Central memory CD8-positive, alpha-beta T cell (primary cell): ENCODE data around the gene PRR7.
"Not testable (repeated sequence)": the region's sequence is repeated elsewhere in the genome, so short reads cannot be mapped to it uniquely, and the experiment has no call there.

Experiments used
- ATAC-seq: fragments of 150-1000 bp; cut with Tn5 transposase; replicated peaks from 2 replicates; pipeline ENCODE4 v1.10.0; 2022; ENCODE audit warnings: mild to moderate bottlenecking, moderate FRiP score, moderate number of reproducible peaks; ENCODE audit not compliant: poor library complexity, severe bottlenecking; ENCODE audit errors: extremely low read depth
- DNase-seq, 2 donors: peaks; one replicate each; pipeline ENCODE4 v3.0.0; 2021; ENCODE audit warnings: low spot score in 2 of 2
- H3K27ac Mint-ChIP-seq: one replicate; pipeline ENCODE4 v1.8.0; 2022; ENCODE audit warnings: low read depth, mild to moderate bottlenecking, moderate library complexity, mixed read lengths
- H3K27me3 Mint-ChIP-seq: one replicate; pipeline ENCODE4 v1.8.0; 2022; ENCODE audit warnings: mixed read lengths
- H3K36me3 Mint-ChIP-seq: one replicate; pipeline ENCODE4 v1.8.0; 2022; ENCODE audit warnings: mild to moderate bottlenecking, moderate library complexity, mixed read lengths; ENCODE audit not compliant: insufficient read depth
- H3K4me1 Mint-ChIP-seq: one replicate; pipeline ENCODE4 v1.8.0; 2022; ENCODE audit warnings: mixed read lengths
- H3K4me3 Mint-ChIP-seq: one replicate; pipeline ENCODE4 v1.8.0; 2022; ENCODE audit warnings: mild to moderate bottlenecking, moderate library complexity, mixed read lengths
- H3K9me3 Mint-ChIP-seq: one replicate; pipeline ENCODE4 v1.8.0; 2022; ENCODE audit warnings: mixed read lengths

PRR7 gene

DNA sequence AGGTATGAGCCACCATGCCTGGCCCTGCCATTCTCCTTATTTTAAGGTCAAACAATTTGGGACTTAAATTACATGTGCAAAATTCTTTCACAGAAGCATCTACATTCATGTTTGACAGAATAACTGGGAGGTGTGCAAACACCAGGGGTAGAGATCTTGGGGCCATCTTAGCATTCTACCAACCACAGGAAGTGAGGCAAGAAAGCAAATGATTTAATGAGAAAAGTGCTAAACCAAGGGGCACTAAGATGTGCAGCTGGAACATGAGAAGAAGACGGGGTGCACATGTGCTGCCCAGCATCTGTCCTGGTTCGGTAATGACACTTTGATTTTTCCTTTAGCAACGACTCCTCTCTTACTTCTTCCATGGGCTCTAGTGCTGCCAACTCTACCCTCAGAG is 36.0 kb upstream of the PRR7 start:
- no peaks in the 10 kb centered on the region for H3K9me3 Mint-ChIP-seq
- H3K27ac Mint-ChIP-seq: peak overlapping the region; percentile 11
- H3K4me3 Mint-ChIP-seq: peak overlapping the region; percentile 27
- H3K36me3 Mint-ChIP-seq: peaks cover 11% of the 10 kb centered on the region
- DNase-seq: no peak
- H3K4me1 Mint-ChIP-seq: peaks cover 47% of the 10 kb centered on the region
- no peaks in the 10 kb centered on the region for H3K27me3 Mint-ChIP-seq
- peak; percentile 37 for ATAC-seq

GRCh38 chr5:177412603-177413233 is 33.9 kb upstream of the PRR7 start:
- no peaks in the 10 kb centered on the region for H3K9me3 Mint-ChIP-seq
- H3K4me3 Mint-ChIP-seq: peak overlapping the region; percentile 76
- no peak for DNase-seq
- H3K36me3 Mint-ChIP-seq: peaks cover 11% of the 10 kb centered on the region
- ATAC-seq: peak; percentile 75
- no peaks in the 10 kb centered on the region for H3K27me3 Mint-ChIP-seq
- peak overlapping the region; percentile 82 for H3K27ac Mint-ChIP-seq
- peaks cover 42% of the 10 kb centered on the region for H3K4me1 Mint-ChIP-seq

- no peak overlapping the region for H3K27ac Mint-ChIP-seq
- no peaks in the 10 kb centered on the region for H3K9me3 Mint-ChIP-seq
- ATAC-seq: no peak
- no peak overlapping the region for H3K4me3 Mint-ChIP-seq
- DNase-seq: no peak
- peaks cover 35% of the 10 kb centered on the region for H3K4me1 Mint-ChIP-seq
- H3K27me3 Mint-ChIP-seq: no peaks in the 10 kb centered on the region
- peaks cover 11% of the 10 kb centered on the region for H3K36me3 Mint-ChIP-seq
These were observed 32.1 kb upstream of the PRR7 start for GRCh38 chr5:177414481-177414880.

- H3K27me3 Mint-ChIP-seq, H3K36me3 Mint-ChIP-seq, H3K4me3 Mint-ChIP-seq, H3K9me3 Mint-ChIP-seq, H3K27ac Mint-ChIP-seq, ATAC-seq, DNase-seq: not testable (repeated sequence)
- peaks cover 16% of the 10 kb centered on the region for H3K4me1 Mint-ChIP-seq
These were observed 29.5 kb upstream of the PRR7 start for GRCh38 chr5:177417081-177417480.

GRCh38 chr5:177419046-177419445 is 27.6 kb upstream of the PRR7 start:
- no peak overlapping the region for H3K27ac Mint-ChIP-seq

GRCh38 chr5:177420472-177420871 is 26.1 kb upstream of the PRR7 start:
- H3K27ac Mint-ChIP-seq, H3K9me3 Mint-ChIP-seq, DNase-seq, ATAC-seq, H3K36me3 Mint-ChIP-seq, H3K27me3 Mint-ChIP-seq, H3K4me3 Mint-ChIP-seq: not testable (repeated sequence)
- peaks cover 13% of the 10 kb centered on the region for H3K4me1 Mint-ChIP-seq

More at GRCh38 chr5:177419046-177419445, 27.6 kb upstream of the PRR7 start:
- ATAC-seq (no peak), DNase-seq (no peak)
- Mint-ChIP-seq H3K4me1 (peaks cover 7% of the 10 kb centered on the region), H3K9me3 (no peaks in the 10 kb centered on the region), H3K4me3 (no peak overlapping the region), H3K36me3 (peaks cover 2% of the 10 kb centered on the region), H3K27me3 (no peaks in the 10 kb centered on the region)

GRCh38 chr5:177421062-177421798 is 25.4 kb upstream of the PRR7 start:
- Mint-ChIP-seq H3K27me3 (no peaks in the 10 kb centered on the region), H3K27ac (no peak overlapping the region), H3K36me3 (peaks cover 6% of the 10 kb centered on the region), H3K4me3 (no peak overlapping the region), H3K9me3 (no peaks in the 10 kb centered on the region), H3K4me1 (peaks cover 16% of the 10 kb centered on the region)
- no peak for ATAC-seq
- DNase-seq: no peak

GRCh38 chr5:177423671-177424070 is 22.9 kb upstream of the PRR7 start:
- ATAC-seq: no peak
- no peak for DNase-seq
- Mint-ChIP-seq H3K36me3 (peaks cover 11% of the 10 kb centered on the region), H3K4me3 (no peak overlapping the region), H3K9me3 (no peaks in the 10 kb centered on the region), H3K4me1 (peaks cover 25% of the 10 kb centered on the region), H3K27me3 (no peaks in the 10 kb centered on the region), H3K27ac (no peak overlapping the region)

- H3K27ac Mint-ChIP-seq: peak overlapping the region; percentile 93
- no peak for DNase-seq
- peaks cover 41% of the 10 kb centered on the region for H3K4me1 Mint-ChIP-seq
- ATAC-seq: peak; percentile 24
- no peaks in the 10 kb centered on the region for H3K9me3 Mint-ChIP-seq
- H3K27me3 Mint-ChIP-seq: no peaks in the 10 kb centered on the region
- peak overlapping the region; percentile 80 for H3K4me3 Mint-ChIP-seq
- H3K36me3 Mint-ChIP-seq: peaks cover 23% of the 10 kb centered on the region
These were observed 21.3 kb upstream of the PRR7 start for GRCh38 chr5:177425196-177425800.

- H3K27ac Mint-ChIP-seq: peak overlapping the region; percentile 93
- DNase-seq (peak; percentile 94 to 100), ATAC-seq (peak; percentile 85)
- peak overlapping the region; percentile 80 for H3K4me3 Mint-ChIP-seq
- H3K27me3 Mint-ChIP-seq: no peaks in the 10 kb centered on the region
- peaks cover 48% of the 10 kb centered on the region for H3K4me1 Mint-ChIP-seq
- H3K36me3 Mint-ChIP-seq: peaks cover 30% of the 10 kb centered on the region
- H3K9me3 Mint-ChIP-seq: no peaks in the 10 kb centered on the region
These were observed 20.6 kb upstream of the PRR7 start for GRCh38 chr5:177425801-177426565.

DNA sequence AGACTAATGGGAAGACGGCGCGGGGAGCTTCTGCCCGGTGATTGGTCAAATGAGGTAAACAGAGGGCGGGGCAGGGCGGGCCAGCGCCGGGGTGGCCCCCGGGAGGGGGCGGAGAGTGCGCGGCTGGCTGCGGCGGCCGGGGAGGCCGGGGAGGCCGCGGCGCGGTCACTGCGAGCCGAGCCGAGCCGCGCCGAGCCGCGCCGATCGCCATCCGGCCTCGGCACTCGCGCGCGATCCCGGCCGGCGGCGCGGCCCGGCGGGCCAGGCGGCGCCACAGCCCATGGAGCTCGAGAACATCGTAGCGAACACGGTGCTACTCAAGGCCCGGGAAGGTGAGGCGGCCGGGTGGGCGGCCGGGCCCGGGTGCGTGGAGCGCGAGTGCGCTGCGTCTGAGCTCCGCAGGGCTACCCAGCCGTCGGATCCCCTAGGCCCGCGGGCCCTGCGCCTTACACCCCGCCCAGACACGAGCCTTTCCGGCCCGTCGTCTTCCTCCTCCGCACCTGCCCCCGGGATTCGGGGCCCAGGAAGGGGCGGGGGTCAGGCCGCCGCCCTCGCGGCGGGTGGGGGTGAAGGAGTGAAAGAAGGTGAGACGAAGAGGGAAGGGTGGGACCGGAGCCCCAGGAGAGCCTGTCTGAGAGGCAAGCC is 19.9 kb upstream of the PRR7 start, which contains the start of gene GRK6:
TSS of gene GRK6 (plus strand) at position 111 of the 645 bp plus-strand sequence. CDS start at position 281, 170 bp downstream.
- DNase-seq (peak in 1 of 2 donors; percentile 56), ATAC-seq (peak; percentile 12)
- peak within 1 kb of the TSS; percentile 80 for H3K4me3 Mint-ChIP-seq
- no peaks in the 10 kb centered on the region for H3K27me3 Mint-ChIP-seq
- peak within 1 kb of the TSS; percentile 93 for H3K27ac Mint-ChIP-seq
- H3K4me1 Mint-ChIP-seq: peaks cover 55% of the 10 kb centered on the region
- H3K9me3 Mint-ChIP-seq: no peaks in the 10 kb centered on the region
- H3K36me3 Mint-ChIP-seq: peaks cover 37% of the 10 kb centered on the region
